GM19328 (cell line): ENCODE data around the gene PAMR1.
"Not testable (repeated sequence)": the region's sequence is repeated elsewhere in the genome, so short reads cannot be mapped to it uniquely, and the experiment has no call there.

Source experiments
- ATAC-seq: cut with Tn5 transposase; IDR thresholded peaks from one replicate; pipeline ENCODE4 v1.9.1; 2021; ENCODE audit warnings: mild to moderate bottlenecking, moderate library complexity; ENCODE audit not compliant: unreplicated experiment

PAMR1 gene

DNA sequence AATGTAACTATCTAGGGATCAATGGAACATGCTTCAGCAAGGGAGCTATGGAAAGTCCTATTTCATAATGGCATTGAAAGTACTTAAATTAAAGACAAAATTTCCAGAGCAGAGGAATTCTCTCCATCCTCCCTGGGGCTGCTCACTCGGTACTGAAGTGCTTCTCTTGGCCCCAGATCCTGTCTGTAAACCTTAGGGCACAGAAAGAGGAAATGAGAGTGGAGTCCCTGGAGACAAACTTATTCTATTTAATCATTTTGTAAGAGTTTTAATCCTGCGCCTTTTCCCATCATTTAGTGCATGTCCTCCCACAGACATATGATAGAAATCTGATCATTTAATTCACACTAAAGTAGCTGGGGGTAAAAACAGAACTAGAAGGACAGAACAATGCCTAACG is 20.9 kb upstream of the PAMR1 start:
- ATAC-seq: no peak

GRCh38 chr11:35545391-35546003 is 20.1 kb upstream of the PAMR1 start:
- ATAC-seq: no peak

DNA sequence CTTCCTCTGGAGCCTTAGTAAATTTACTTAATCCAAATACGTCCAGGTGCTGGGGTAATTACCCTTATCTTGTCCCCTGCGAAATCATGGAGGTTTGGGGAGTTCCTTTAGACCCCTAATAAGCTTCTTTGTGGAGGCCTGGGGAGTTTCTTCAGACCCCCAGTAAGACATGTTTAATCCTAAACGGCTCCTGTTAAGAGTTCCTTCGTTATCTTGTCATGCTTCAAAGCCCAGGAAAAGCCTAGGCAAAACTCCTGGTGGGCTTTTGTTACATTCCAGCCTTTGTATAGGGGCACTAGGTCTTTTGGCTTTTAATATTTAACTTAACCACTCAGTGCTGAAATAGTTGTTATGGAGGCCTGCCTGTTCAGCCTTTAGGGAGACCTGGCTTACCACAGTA is 18.1 kb upstream of the PAMR1 start:
- ATAC-seq: no peak

DNA sequence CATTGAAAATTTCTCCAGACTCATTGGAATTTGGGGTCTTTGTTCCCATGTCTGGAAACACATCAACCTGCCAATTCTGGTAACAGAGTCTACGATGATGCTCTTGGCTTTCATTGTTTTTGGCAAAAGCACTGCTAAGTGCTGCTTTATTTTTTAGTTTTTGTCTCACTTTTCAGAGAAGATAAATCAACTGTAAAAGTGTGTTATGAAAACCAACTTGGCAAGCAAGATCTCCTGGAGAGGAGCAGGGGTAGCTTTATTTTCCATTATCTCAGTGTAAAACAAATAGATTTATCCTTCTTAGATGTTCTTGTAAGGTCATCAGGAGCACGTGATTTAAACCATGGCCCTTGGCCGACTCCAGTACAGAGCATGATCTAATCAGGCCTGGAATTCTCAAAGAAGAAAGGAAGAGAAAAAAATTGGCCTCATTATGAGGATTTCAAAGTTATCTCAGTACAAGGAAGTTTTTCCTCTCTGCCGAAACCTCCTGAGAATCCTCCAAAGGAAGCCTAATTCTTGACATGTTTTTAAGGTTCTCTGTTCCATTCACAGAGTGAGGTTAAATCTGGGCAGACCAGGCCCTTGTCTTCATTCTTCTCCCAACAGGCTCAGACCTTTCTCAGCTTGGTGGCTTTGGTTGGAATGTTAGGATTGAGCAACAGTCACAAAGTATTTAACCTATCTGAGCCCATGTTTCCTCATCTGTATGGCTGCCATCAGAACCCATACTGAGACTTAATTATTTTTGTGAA is 16.4 kb upstream of the PAMR1 start:
- no peak for ATAC-seq

GRCh38 chr11:35540526-35540925 is 15.1 kb upstream of the PAMR1 start:
- no peak for ATAC-seq

DNA sequence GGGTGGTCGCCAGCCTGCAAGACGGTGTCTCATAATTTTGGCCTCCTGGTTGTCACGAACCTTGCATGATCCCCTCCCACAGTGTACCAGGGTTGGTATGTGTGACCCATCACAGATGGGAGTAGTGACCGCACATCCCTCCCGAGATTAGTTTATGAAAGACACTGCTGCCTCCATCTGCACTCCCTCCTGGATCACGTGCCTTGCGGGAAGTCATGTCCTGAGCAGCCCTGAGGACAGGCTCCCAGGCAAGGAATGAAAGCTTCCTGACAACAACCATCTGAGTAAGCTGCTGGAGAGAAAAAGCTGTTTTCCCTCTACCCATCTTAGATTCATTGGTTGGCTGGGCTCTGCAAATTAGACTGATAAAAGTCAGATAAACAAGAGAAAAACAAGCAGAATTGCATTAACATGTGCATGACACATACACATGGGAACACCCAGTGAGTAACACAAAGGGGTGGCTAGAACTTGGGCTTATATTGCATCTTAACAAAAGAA is 14.4 kb upstream of the PAMR1 start:
- no peak for ATAC-seq

DNA sequence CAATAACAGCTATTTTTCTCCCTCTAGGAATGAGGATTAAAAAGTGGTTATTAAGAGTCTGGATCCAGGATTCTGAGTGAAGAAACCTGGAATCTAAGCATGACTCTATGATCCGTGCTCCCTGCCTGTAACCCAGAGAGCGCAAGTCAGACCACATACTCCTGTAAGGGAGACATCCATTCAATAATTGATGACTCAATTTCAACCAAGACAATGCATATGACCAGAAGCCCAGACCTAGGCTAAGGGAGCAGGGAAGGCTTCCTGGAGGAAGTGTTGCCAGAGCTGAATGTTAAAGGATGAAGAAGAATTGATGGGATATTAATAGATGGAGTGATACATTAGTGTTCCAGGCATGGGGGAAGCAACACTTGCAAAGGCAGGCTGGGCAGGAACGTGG is 13.8 kb upstream of the PAMR1 start:
- no peak for ATAC-seq

- ATAC-seq: no peak
These were observed 11.1 kb upstream of the PAMR1 start for GRCh38 chr11:35536470-35536869.

- ATAC-seq: no peak
These were observed 5.8 kb upstream of the PAMR1 start for GRCh38 chr11:35531246-35531645.

GRCh38 chr11:35529971-35530495 is 4.6 kb upstream of the PAMR1 start:
- no peak for ATAC-seq

GRCh38 chr11:35526370-35526792 is 965 bp upstream of the PAMR1 start:
- ATAC-seq: no peak

GRCh38 chr11:35524780-35525179 is 636 bp downstream of the PAMR1 start:
- no peak for ATAC-seq

GRCh38 chr11:35523861-35524260 is 1.6 kb downstream of the PAMR1 start:
- ATAC-seq: no peak

GRCh38 chr11:35523331-35523768 is 2.1 kb downstream of the PAMR1 start:
- no peak for ATAC-seq

DNA sequence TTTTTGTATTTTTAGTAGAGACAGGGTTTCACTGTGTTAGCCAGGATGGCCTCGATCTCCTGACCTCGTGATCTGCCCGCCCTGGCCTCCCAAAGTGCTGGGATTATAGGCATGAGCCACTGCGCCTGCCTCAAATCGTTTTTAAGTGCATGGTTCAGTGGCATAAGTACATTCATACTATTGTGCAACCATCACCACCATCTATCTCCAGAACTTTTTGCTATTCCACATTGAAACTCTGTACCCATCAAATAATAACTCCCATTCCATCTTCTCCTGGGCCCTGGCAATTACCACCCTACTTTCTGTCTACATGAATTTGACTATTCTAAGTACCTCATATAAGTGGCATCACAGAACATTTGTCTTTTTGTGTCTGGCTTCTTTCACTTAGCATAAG is 3.3 kb downstream of the PAMR1 start:
- ATAC-seq: not testable (repeated sequence)

- ATAC-seq: no peak
These were observed 5.0 kb downstream of the PAMR1 start for GRCh38 chr11:35520376-35520775.

- no peak for ATAC-seq
These were observed 6.7 kb downstream of the PAMR1 start for GRCh38 chr11:35518766-35519165.

DNA sequence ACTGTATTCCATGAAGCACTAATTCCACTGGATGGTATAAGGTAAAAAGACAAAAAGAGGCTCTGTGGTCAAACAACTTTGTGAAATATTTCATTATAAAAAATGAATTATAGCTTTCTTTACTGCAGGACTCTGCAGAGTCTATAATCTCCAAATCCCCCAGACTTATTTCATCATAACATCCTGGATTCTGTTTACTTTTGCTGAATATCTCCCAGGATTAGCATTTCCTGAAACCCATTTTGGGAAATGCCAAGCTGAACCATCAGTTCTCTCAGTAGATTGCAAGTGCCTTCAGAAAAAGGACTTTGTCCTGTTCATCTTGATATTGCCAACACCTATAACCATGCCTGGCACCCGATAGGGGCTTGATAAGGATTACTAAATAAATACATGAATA is 7.9 kb downstream of the PAMR1 start:
- no peak for ATAC-seq

DNA sequence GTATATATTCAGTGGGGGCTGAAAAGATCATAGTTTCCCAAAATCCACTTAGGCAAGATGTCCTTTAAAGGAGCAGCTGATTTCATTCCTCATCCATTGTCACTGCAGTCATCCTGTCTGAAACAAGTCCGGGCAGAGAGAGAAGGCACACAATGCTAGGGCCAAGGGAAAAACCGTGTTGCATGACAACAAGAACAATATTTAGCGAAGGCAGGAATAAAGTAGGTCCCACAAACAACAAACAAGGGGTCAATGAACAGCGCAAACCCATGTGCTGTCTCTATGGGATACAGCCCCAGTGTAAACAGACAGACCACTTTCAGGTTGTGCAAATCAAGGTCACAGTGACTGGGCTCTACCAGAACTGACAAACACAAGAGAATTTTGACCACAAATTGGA is 9.0 kb downstream of the PAMR1 start:
- ATAC-seq: no peak

DNA sequence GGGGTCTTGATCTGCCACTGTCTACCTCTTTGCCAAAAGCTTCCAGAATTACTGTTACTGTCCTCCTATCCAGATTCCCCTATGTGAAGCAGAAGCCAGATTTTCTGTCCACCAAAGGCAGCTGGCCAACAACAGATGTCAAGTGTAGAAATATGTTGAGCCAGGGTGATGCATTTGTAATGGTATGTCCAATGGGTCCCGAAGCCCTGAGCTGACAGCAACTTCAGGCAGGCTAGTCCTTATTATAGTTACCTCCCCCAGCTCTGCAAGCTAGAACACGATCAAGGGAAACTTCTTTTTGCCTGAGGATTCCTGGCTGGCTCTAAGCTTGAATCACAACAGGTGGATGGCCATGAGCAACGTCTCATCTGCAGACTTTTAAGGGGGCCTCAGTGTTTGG is 10.2 kb downstream of the PAMR1 start:
- ATAC-seq: no peak

- no peak for ATAC-seq
These were observed 10.9 kb downstream of the PAMR1 start for GRCh38 chr11:35514481-35514880.

DNA sequence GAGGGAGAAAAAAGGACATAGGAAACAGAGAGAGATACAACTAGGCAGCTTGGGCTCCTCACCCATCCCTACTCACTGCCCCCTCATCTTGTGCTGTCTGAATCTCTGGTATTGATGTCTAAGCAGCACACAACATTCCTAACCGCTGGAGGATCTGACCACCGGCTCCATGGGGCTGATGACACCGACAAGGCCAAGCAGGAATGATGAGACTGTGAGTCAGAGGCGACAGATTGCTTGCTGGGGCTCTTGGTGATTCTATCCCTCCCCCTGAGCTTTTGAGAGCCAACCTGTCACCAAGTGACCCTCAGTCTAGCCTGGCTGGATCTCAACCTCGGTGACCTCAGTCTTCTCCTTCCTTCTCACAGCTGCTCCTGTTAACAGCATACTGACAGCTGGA is 13.8 kb downstream of the PAMR1 start:
- ATAC-seq: no peak
